Endothelial cell of umbilical vein (primary cell): ENCODE measurements around the gene SCAF8.

Source experiments
- CTCF ChIP-seq, 2 donors: IDR thresholded peaks; 1 replicate in 1 of 2; 2 replicates in 1 of 2; pipeline ENCODE4 v1.5.1; 2011; ENCODE audit warnings: low read length in 2 of 2, mild to moderate bottlenecking in 2 of 2, moderate library complexity in 2 of 2, control low read depth in 1 of 2, inconsistent platforms in 1 of 2, low read depth in 1 of 2; ENCODE audit not compliant: insufficient read depth in 1 of 2; ENCODE audit errors: extremely low read depth in 1 of 2
- EZH2 ChIP-seq: IDR thresholded peaks from 2 replicates; pipeline ENCODE4 v1.6.1; 2012; ENCODE audit warnings: borderline replicate concordance, low read depth, mild to moderate bottlenecking, moderate library complexity, low read length, inconsistent platforms; ENCODE audit not compliant: severe bottlenecking
- GATA2 ChIP-seq: IDR thresholded peaks from 2 replicates; pipeline ENCODE4 v1.7.0; 2011; ENCODE audit warnings: low read depth, mild to moderate bottlenecking, moderate library complexity, mixed read lengths, low read length; ENCODE audit not compliant: insufficient read length, insufficient read depth
- JUN ChIP-seq: IDR thresholded peaks from 2 replicates; pipeline ENCODE4 v1.6.1; 2011; ENCODE audit warnings: borderline replicate concordance, low read depth; ENCODE audit not compliant: insufficient read length, insufficient read depth
- MAX ChIP-seq: IDR thresholded peaks from 2 replicates; pipeline ENCODE4 v1.6.1; 2011; ENCODE audit not compliant: insufficient read depth, insufficient read length
- MYC ChIP-seq: IDR thresholded peaks from one replicate; pipeline ENCODE4 v1.6.1; 2011; ENCODE audit warnings: mild to moderate bottlenecking, low read depth, low read length
- POLR2A ChIP-seq: IDR thresholded peaks from 2 replicates; pipeline ENCODE4 v1.6.1; 2012; ENCODE audit warnings: low read depth, mild to moderate bottlenecking, control low read depth, low read length
- POLR2AphosphoS5 ChIP-seq: IDR thresholded peaks from 2 replicates; pipeline ENCODE4 v1.6.1; 2012; ENCODE audit warnings: low read depth, mild to moderate bottlenecking, control low read depth, low read length, moderate library complexity; ENCODE audit not compliant: insufficient read depth

DNA sequence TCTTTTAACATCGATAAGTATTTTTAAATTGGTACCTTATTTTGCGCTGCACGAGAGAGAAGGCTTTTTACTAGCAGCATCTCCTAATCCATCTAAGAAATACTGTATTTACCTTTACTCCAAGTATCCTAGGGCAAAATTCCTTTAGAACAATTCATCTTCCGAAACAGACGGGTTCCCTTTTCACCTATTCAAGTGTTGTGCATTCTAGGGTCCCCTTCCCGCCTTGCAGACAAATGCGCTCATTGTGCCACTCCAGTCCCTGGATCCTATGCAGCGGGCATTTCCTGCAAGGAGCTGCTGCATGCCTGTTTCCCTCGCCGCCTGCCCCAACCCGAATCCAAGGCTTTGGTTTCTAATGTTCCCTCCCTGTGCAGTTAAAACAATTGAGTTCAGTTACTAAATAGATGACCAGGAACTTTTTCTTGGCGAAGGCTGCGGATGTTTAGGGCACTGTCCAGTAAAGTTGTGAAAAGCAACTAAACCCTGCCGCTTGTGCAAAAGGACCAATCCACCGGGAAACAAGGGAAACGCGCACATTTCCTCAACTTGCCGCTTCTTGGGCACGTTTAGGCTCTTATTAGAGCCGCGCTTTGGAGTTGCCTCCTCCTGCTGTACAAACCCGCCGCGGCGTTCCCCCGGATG lies 556 bp upstream of the SCAF8 start:
- TF ChIP-seq POLR2A (no peak), CTCF (IDR thresholded peaks at IDR 0.05; ENCODE audit: extremely low read depth in 1 of 2, insufficient read depth in 1 of 2, low read depth in 1 of 2, low read length in 2 of 2) (no peak), EZH2 (no peak), POLR2AphosphoS5 (no peak), MAX (no peak), GATA2 (no peak), JUN (no peak), MYC (no peak)
